ENCODE data around the gene CBLB.

CBLB gene

GRCh38 chr3:105686278-105686897 lies 182.4 kb downstream of the CBLB start:
- no peak for DNase-seq (ENCODE audit: low read depth)

- no peak for DNase-seq (ENCODE audit: low read depth)
These were observed 188.9 kb downstream of the CBLB start for GRCh38 chr3:105679951-105680350.

- DNase-seq (ENCODE audit: low read depth), result no peak
These were observed 190.8 kb downstream of the CBLB start for GRCh38 chr3:105678017-105678416.

- DNase-seq (ENCODE audit: low read depth), result peak; percentile 10
These were observed 192.1 kb downstream of the CBLB start for GRCh38 chr3:105676621-105677300.

- DNase-seq (ENCODE audit: low read depth), result no peak
These were observed 194.3 kb downstream of the CBLB start for GRCh38 chr3:105674437-105675065.

GRCh38 chr3:105672996-105673395 lies 195.8 kb downstream of the CBLB start:
- DNase-seq (ENCODE audit: low read depth), result no peak

GRCh38 chr3:105662306-105662705 lies 206.5 kb downstream of the CBLB start:
- no peak for DNase-seq (ENCODE audit: low read depth)

- DNase-seq (ENCODE audit: low read depth), result no peak
These were observed 207.4 kb downstream of the CBLB start for GRCh38 chr3:105661461-105661860.

GRCh38 chr3:105656651-105657504 lies 211.9 kb downstream of the CBLB start:
- no peak for DNase-seq (ENCODE audit: low read depth)

GRCh38 chr3:105653868-105654267 lies 214.9 kb downstream of the CBLB start:
- DNase-seq (ENCODE audit: low read depth), result no peak

- DNase-seq (ENCODE audit: low read depth), result no peak
These were observed 215.6 kb downstream of the CBLB start for GRCh38 chr3:105653166-105653565.

GRCh38 chr3:105649480-105649879 lies 219.3 kb downstream of the CBLB start:
- DNase-seq (ENCODE audit: low read depth), result no peak

- DNase-seq (ENCODE audit: low read depth), result no peak
These were observed 221.8 kb downstream of the CBLB start for GRCh38 chr3:105647047-105647446.

GRCh38 chr3:105639131-105639530 lies 229.7 kb downstream of the CBLB start:
- no peak for DNase-seq (ENCODE audit: low read depth)

GRCh38 chr3:105634708-105635107 lies 234.1 kb downstream of the CBLB start:
- DNase-seq (ENCODE audit: low read depth), result no peak

- DNase-seq (ENCODE audit: low read depth), result no peak
These were observed 239.1 kb downstream of the CBLB start for GRCh38 chr3:105629718-105630117.

- no peak for DNase-seq (ENCODE audit: low read depth)
These were observed 242.1 kb downstream of the CBLB start for GRCh38 chr3:105626739-105627138.

- DNase-seq (ENCODE audit: low read depth), result no peak
These were observed 246.6 kb downstream of the CBLB start for GRCh38 chr3:105622169-105622568.

GRCh38 chr3:105620236-105620635 lies 248.6 kb downstream of the CBLB start:
- DNase-seq (ENCODE audit: low read depth), result no peak

GRCh38 chr3:105619651-105620050 lies 249.2 kb downstream of the CBLB start:
- DNase-seq (ENCODE audit: low read depth), result no peak

- DNase-seq (ENCODE audit: low read depth), result no peak
These were observed 250.3 kb downstream of the CBLB start for GRCh38 chr3:105618556-105618955.

GRCh38 chr3:105616374-105617121 lies 252.3 kb downstream of the CBLB start:
- no peak for DNase-seq (ENCODE audit: low read depth)
